Lung microvascular endothelial cell (primary cell): ENCODE results near the gene CCDC34. TPM values are rescaled to one million over a fixed set of nuclear protein-coding genes. Genes with fewer than 3 reads are reported as not detected.
"Not testable (repeated sequence)": the region's sequence is repeated elsewhere in the genome, so short reads cannot be mapped to it uniquely, and the experiment has no call there.

Experiments
- DNase-seq, 2 donors: peaks; one replicate each; pipeline versions ENCODE4 v3.0.0 to v3.0.0-alpha.2; 2010; ENCODE audit warnings: low read depth in 2 of 2
- total RNA-seq: library from RNA; depleted of rRNA; stranded (reverse); fragments of >200 nt; gene quantifications from 2 replicates; pipeline ENCODE4 v1.2.1, GENCODE V29; 2014

CCDC34 gene
- total RNA-seq, 1 donor from 2014 or later, result 1.4 TPM

GRCh38 chr11:27327064-27327463, 36.0 kb downstream of the CCDC34 start:
- not testable (repeated sequence) for DNase-seq

- DNase-seq, result not testable (repeated sequence)
Observed at GRCh38 chr11:27322196-27322595, 40.8 kb downstream of the CCDC34 start.

DNA sequence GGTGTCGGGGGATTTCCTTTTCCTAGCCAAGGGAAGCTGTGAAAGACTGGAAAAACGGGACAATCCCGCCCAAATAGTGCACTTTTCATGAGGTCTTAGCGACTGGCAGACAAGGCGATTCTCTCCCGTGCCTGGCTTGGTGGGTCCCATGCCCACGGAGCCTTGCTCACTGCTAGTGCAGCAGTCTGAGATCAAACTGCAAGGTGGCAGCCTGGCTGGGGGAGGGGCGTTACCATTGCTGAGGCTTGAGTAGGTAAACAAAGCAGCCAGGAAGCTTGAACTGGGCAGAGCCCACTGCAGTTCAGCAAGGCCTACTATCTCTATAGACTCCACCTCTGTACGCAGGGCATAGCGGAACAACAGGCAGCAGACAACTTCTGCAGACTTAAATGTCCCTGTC, 41.7 kb downstream of the CCDC34 start:
- DNase-seq, result not testable (repeated sequence)

DNA sequence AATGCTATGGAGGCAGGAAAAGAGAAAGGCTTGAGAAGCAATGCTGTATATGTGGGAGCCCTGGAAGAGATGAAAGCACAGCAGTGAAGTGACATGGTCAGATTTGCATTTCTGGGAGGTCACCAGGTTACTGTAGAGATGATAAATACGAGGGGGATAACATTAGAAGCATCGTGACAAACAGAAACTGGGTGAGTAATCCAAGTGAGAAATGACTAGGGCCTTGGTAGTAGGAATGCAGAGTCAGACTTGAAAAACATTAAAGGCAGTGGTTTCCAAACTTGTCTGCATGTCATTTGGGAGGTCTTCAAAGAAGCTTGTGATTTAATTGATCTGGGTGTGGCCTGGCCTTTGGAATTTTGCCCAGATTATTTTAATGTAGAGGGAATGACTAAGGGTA, 43.9 kb downstream of the CCDC34 start:
- peak in 1 of 2 donors; percentile 20 for DNase-seq

DNA sequence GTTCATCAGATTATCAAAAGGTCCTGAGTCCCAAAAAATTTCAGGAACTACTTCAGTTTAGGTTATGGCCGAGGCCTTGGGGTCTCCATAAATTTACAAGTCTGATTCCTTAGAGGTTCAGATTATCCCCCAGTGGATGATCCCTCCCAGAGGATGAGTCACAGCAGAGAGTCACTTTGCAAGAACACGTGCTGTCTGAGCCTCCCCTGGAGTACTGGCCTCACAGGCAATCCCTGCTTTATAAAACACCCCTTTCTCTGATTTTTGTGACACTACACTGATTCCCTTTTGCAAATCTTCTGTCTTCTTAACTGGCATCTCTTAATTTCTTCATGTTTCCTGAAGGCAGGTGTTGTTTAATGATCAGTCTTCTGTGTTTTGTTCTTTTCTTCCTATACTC, 45.3 kb downstream of the CCDC34 start:
- peak in 1 of 2 donors; percentile 41 for DNase-seq

- DNase-seq, result no peak
Observed at GRCh38 chr11:27315836-27316235, 47.2 kb downstream of the CCDC34 start.

- no peak for DNase-seq
Observed at GRCh38 chr11:27313157-27313821, 49.7 kb downstream of the CCDC34 start.

GRCh38 chr11:27312110-27312509, 50.9 kb downstream of the CCDC34 start:
- DNase-seq, result no peak

DNA sequence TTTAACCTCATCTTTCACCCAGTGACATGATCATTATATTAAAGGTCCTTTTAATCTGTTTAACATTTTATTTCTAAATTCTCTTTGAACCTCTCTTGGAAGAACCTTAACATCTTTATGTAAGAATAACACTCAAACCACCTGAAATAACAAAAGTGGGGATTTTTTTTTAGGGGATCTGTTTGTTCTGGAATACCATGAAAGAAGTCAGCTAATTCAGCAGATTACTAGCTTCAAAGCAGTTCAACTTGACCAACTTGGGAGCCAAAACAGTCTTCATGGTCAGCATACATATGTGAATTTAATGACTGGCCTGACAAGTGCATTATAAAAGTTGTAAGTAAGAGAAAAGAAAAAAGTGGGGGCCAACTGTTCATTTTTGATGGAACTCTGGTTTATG, 52.3 kb downstream of the CCDC34 start:
- no peak for DNase-seq

DNA sequence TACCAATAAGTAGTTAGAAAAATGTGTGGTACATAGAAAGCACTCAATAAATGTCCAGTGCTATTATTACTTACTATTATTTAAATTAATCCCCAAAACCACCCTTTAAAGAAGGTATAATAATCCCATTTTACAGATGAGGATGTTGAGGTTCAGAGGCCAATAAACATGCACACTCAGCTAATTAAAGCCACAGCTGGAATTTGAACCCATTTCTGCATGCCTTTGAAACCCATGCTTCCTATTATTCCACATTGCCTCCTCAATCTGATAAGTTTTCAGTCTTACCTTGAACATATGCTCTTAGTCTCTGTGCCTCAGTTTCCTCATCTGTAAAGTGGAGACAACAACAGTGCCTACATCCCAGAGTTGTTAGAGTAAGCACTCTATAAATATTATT, 52.8 kb downstream of the CCDC34 start:
- DNase-seq, result no peak

DNA sequence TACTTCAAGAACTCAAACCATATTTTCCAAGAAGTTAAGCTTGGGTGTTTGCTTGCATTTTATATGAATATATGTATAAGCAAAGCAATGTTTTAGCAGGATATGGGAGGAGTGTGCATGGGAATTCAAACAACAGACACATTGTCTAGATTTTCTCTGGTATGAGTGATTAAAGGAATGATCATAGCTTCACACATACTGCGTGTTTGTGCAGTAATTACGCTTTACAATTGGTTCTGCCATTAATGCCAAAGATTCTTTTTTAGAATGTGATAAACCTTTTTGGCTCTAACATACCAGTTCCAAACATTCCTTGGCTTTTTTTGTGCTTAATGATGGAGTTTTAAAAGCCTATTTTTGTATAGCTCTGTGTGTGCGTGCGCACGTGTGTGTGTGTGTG, 54.0 kb downstream of the CCDC34 start:
- no peak for DNase-seq

GRCh38 chr11:27307232-27307631, 55.8 kb downstream of the CCDC34 start:
- no peak for DNase-seq

DNA sequence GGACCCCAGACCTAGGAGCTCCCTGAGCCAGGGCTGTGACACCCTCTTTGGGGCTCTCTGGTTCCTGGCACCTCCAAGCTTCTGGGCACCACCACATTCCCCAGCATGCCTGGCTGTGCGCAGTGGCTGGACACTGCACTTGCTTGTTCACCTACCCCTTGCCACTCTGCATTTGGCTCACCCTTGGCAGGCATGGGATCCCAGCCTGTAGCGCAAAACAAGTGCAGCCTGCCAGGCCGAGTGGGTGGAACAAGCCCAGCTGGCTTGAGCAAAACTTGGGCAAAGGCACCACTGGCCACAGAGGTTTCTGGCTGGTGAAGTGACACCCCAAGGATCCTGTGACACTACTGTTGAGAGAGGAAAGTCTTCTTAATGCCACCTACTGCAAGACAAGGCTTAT, 57.3 kb downstream of the CCDC34 start:
- no peak for DNase-seq

DNA sequence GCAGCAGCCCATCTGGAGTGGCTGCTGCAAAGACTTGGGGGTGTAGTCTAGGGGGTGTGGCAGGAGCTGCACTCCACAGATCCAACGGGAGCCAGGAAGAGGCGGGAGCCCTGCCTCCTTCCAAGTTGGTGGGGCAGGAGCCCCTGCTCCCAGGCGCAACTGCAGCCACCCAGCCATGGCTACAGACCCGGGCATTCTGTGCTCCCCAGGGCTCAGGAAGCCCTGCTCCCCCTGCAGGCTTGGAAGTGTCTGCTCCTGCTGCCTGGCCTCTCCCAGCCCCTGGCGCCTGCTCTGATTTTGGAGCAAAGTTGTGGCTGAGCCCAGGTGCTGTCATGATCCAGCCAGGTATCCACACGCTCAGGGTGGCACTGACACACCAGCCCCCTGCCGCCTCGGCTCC, 58.5 kb downstream of the CCDC34 start:
- no peak for DNase-seq

GRCh38 chr11:27303903-27304302, 59.1 kb downstream of the CCDC34 start:
- DNase-seq, result no peak

DNA sequence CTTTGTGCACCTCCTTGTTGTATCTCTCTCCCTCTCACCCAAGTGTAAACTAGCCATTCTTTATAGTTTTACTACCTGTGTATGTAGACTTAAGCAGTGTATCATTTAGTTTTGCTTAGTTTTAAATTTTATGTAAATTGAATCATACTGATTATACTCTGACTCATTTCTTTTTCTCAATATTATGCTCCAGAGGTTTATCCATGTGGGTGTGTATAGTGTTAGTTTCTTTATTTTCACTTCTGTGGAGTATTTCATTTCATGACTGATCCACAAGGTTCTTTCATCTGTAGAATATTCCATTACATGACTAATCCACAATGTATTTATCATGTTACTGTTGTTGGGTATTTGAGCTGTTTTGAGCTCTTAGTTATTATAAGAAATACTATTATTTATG, 62.0 kb downstream of the CCDC34 start:
- DNase-seq, result no peak

DNA sequence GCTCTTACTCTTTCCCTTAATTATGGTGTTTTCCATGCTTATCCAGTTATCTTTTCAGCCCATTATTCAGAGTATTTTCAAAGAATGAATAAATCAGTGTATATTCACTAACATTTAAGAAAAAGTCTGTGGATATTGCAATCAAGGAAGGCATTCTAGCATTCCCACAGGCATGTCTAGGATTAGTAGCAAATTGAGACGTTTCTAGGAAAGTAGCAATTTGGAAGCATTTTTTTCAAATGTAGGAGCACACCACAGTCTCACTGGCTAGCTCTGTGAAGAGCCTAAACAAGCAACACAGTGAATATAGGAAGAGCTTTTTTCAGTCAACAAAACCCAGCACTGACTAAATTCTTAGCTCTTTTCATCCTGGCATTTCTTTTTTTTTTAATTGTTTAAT, 65.4 kb downstream of the CCDC34 start:
- no peak for DNase-seq

DNA sequence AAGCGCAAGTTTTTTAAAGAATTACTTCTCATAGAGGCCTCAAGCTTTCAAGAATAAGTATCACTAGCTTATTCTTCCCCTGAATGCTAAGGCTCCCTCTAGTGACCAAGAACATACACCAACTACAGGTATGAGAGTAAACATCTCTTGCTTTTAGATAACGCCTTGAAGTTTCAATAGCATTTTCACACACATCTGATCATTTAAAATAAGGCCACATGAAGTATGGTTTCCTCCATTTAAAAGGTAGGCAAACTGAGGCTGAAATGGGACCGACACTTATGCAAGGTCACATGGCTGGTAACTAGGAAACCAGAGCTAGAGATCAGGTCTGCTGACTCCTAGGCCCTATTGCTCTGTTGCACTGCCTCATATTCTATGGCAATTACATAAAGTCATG, 66.5 kb downstream of the CCDC34 start:
- DNase-seq, result peak; percentile 45 to 71

- DNase-seq, result peak in 1 of 2 donors; percentile 8
Observed at GRCh38 chr11:27295928-27296327, 67.1 kb downstream of the CCDC34 start.

GRCh38 chr11:27294654-27295053, 68.4 kb downstream of the CCDC34 start:
- DNase-seq, result no peak

- DNase-seq, result peak in 1 of 2 donors; percentile 10
Observed at GRCh38 chr11:27293515-27294417, 69.2 kb downstream of the CCDC34 start.

DNA sequence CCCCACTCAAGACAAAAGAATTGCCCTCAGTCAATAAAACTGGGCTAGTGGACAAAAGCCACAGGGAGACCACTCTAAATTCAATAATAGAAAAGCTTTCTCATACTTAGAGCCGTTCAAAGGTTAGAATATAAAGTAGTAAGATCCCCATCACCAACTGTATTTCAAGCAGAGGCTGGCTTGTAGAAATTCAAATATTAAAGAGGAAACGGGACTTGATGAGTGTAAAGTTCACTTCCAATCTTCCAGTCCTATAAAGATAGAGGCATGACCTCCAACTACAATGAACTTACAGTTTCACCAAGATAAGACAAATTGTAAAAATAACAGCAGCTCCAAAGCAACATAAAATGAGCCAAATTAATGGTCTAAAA, 70.4 kb downstream of the CCDC34 start:
- no peak for DNase-seq
